M059J (cell line): Measurements from ENCODE around the gene KIF18B. TPM values are rescaled to one million over a fixed set of nuclear protein-coding genes. Genes with fewer than 3 reads are reported as not detected.

ENCODE experiments used
- DNase-seq: peaks from one replicate; pipeline ENCODE4 v3.0.0-alpha.2; 2012; ENCODE audit warnings: low read depth
- total RNA-seq: library from RNA; depleted of rRNA; stranded (reverse); fragments of >200 nt; shearing (Covaris generic); gene quantifications from 2 replicates; pipeline ENCODE4 v1.2.3, GENCODE V29; 2014

KIF18B gene
- total RNA-seq, 1 experiment from 2014 or later = 10.6 TPM

DNA sequence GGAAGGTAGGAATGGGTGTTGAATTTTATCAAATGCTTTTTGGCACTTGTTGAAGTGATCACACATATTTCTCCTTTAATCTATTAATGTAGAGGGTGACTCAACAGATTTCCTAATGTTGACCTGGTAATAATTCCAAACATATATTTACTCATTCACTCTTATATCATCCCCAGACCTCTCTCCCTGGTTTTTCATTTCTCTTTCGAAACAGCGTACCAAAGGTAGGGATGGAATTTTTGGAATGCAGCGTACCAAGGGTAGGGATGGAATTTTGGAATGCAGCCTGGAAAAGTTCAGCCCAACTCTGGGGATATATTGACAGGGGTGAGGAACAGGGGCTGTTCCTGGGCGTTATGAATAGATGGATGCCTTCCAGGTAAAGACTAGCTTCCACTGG lies 7.3 kb downstream of the KIF18B start:
- DNase-seq = peak; percentile 40

DNA sequence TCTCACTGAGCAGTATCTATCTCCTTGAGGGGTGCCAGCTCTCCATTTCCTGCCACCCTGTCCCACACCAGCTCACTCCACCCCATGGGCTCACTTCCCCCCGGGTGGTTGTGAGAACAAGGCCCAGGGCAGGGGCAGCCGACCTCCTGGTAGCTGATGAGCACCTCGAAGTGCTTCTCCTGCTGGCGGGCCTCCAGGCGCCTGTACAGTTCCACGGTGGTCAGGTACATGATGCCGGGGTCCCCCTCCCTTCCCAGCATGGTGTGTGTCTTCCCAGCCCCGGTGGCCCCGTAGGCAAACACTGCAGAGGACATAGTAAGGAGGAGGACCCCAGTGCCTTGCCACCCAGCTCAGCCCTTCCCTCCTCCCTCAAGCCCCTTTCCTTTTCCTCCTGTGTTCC lies 12.5 kb downstream of the KIF18B start:
- no peak for DNase-seq

DNA sequence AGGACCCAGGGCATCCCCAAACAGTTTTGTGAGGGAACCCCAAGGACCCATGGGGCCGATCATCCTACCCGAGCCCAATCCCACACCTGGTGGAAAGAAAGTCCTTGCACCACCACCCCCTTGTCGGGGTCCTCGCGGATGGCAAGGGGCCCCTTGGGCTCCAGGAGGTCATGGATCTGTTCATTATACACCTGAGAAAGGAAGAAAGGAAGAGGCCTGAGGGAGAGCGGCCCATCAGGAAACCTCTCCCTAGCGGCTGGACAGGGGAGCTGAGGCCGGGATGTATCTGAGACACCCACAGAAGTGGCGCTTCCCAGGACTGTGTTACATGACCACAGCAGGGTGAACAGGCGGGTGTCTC lies 12.8 kb downstream of the KIF18B start:
- no peak for DNase-seq

DNA sequence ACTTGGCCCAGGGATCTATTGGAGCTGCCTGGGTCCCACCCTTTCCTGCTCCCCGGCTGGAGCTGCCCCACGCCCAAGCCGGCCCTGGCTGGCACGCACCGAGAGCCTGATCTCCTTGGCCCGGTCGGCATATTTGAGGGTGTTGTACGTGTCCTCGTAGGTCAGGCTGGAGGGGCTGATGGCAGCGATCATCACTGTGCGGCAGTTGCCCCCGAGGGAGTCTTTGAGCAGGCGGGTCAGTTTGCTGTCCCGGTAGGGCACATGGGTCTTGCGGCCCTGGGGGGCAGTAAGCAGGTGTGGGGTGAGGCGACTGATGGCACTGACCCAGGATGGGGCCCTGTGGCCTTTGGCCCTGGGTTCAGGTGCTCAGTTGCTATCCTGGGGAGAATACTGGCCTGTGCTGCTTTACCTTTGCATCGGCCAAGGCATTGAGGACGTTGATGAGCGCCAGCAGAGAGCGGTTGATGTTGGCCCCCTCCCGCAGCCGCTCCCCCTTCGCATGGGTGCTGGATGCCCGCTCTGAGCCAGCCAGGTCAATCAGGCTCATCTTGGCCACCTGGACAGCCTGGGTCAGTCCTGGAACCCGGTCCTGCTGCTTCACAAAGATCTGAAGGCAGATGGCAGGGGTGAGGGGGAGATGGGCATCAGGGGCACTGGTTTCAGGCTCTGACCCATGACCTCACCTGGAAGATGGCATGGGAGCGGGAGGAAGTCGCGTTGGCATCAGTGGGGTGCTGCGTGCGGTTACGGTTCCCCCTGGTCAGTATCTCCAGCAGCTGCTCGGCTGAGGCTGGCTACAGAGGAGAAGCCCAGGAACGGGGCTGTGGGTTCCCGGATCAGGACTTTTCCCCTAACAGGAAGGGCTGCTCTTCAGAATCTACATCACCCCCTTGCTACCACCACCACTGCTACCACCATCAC lies 13.5 kb downstream of the KIF18B start:
- DNase-seq = no peak

DNA sequence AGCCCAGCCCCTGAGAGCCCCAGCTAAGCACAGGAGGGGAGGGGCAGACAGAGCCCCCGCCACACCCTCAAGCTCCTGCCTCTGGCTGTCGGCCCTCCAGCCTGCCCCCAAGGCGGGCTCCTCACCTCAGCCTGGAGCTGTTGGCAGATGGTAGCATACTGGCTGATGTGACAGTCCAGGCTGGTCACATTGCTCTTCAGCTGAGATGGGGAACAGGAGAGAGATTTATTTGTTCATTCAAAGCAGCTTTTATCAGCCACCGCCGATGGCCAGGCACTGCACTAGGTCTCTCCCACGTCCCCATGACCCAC lies 14.8 kb downstream of the KIF18B start:
- no peak for DNase-seq

DNA sequence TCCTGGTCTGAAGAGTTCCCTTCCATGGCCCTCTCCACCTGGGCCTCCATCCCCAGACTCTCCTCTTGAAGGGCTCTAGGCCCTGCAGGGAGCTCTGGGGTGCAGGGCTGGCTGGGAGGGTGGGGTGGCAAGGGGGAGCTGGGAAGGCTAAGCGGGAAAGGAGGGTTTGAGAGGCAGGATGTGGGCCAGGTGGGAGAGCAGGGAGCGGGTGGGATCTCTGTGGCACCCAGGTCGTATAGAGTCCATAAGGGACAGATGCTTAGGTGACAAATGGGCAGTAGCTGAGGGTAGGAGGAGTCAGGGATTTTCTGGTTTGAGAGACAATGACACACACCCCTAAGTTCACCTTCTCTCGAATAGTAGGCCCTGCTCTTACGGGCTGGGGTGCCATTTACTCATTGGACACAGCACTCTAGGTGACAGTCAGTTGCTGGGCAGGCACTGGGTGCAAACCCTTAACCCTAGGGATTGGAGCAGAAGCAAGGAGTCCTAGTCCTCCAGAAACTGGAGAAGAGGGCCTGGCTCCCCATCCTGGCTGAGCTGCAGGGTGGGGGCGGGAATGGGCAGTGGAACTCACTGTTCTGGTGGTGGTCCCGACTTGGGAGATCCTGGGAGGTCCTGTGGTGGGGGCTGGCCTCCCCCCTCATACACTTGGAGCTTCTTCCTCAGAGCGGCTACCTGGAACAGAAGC lies 15.3 kb downstream of the KIF18B start:
- no peak for DNase-seq

DNA sequence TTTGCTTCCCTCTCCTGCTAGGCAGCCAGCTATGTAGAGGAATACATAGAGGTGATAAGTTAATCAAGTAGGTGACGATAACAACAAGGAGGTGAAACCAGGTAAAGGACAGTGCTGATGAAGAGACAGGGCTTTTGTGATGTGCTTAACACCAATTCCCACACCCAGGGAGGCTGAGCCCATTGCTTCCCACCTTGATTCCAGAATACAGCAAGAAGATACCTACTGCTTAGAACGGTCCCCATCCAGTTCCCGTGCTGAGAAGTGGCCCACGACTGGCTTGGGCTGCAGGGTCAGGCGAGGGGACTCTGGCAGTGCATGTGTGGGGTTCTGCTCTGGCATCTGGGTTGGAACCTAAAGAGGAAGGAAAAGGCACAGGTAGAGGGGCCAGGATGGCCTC lies 16.2 kb downstream of the KIF18B start:
- DNase-seq = no peak

DNA sequence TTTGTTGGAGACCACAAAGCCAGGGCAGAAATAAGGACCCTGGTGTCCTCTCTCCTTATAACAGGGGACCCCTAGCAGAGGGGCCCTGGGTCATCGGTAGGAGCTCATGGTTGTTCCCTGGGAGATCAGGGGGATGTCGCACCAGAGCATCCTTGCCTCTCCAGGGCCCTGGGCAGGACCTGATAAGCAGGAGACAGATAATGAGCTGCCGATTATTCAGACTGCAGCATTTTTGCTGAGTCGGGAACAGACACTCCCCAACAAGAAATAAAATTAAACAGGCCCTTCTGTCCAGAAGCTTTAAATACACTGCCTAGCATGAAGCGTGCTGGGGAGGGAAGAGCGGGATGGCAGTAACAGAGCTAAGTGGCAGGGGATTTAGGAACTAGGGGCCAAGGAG lies 16.9 kb downstream of the KIF18B start:
- no peak for DNase-seq

DNA sequence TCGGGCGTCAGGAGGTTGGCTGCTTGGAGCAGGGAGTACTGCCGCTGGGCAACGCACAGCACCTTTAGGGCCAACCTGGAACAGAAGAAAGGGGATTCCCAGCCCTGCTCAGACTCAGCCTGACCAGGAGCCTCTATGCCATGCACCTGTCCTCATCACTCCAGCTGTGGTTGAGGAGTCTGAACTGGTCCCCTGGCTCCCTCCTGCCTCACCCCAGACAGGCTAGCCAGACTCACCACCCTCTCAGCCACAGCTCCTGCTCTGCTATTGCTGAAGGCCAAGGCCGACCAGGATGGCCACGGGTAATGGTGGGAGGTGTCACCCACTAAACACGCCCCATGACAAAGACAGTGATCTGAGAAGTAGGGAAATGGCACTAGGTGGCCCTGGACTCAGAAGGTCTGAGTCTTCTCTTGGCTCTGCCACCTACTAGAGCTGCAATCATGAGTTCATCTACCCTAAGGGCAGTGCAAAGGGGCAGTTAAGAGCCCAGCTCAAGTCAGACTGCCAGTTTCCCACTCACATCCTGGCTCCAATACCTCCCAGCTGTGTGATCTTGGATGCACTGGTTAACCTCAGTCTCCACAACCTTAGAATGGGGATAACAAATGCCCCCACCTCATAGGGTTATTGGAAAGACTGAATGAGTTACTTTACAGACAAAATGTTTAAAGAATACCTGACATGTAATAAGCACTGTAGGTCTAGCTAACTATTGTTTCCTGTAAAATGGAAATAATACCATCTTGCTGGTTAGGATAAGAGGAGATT lies 18.4 kb downstream of the KIF18B start:
- DNase-seq = no peak

DNA sequence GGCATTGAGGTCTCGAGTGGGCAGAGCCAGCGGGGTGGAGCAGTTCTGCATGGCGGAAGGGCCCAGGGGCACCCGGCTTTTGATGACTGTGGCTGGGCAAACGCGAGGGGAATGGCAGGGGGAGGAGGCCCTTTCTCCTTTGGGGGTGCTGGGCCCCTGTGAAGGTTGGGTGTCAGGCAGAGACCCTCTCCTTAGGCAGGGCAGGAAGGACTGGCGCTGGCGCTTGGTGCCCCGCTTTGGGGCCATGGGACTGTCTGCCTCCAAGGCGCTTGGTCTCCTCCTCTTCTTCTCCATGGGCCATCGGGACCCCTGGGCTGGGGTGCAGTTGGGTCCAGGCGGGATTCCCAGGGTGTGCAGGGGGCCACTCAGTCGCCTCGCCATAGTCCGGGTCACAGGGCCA lies 19.4 kb downstream of the KIF18B start:
- DNase-seq = no peak

DNA sequence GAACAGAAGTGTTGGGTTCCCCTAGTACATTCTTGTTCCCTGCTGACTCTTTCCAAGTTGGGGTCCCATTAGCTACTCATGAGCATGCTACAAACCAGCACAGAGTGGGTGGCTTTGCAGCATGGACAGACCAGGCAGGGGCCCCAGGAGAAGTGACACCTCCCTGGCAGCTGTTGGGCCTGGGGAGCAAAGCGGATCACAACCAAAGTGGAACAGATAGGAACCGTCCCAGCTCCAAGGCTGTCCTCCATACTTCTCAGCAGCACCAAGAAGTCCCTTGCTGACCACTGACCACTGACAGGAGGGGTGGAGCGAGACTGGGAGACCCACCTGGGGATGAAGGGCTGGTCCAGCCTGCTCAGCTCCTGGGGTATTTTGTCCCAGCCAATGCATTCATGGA lies 19.9 kb downstream of the KIF18B start:
- DNase-seq = no peak

DNA sequence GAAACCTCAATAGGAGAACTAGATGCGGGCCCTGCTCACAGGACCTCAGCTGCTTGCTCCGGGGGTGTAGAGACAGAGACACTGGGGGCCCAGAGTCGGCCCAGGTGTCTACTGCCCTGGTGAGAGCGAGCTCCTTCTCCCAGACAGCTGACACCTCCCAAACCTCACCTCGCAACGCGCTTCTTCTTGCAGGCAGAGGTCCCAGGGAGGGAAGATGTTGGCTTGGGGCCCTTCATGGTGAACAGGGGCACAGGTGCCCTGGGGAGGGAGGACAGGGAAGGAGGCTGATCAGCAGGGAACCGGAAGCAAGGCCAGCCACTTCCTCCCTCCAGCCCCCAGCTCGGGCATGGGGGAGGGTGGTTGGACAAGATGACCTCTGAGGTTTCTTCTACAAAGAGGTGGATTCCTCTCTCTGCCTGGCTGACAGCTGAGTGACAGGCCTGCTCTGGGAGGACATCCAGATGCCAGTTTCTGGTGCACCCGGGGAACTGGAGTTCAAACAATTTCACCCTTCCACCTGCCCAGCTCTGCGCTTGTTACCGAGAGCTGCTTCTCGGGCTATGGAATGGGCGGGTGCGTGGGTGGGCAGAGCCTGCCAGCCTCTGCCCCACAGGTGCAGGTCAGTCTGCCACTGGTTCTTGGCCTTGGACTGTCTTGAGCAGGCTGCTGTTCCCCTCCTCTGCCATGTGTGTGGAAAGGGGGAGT lies 20.6 kb downstream of the KIF18B start:
- DNase-seq = no peak

DNA sequence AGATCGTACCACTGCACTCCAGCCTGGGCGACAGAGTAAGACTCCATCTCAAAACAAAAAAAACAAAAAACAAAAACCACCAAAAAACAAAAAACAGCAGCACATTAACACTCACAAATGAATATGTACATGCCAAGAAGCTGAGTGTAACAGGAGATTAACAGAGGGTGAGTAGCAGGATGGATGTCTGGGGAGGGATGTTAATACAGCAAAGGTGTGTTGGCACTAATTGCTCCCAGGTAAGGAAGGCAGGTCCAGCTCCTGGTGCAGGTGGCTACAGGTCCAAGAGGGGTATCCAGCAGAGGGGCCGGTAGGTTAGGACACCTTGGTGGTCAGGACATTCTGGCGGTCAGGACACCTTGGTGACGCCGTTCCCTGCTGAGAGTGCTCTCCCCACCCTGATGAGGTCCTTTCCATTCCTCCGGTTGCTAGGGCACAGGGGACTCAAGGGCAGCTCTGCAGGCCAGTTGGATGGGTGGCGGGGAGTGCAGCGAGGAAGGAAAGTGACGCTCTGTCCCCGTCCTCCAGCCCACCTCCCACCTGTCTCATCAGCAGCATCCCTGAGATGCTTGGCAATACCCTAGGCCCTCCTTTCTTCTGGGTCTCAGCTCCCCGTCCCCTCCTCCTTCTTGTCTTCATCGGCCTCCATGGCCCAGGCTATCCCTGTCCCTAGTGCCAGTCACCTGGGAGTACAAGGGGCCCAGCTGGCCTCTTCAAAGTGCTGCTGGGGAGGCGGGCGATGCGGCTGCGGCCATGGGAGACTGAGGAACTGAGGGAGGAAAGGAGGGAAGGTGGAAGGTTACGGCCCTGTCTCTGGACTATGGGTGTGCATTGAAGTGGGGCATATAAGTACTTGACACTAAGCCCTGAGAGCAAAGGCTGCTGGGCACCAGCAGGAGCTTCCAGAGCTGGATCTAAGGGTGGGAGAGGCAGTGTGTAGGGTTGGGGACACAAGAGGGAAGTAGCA lies 21.6 kb downstream of the KIF18B start:
- DNase-seq = no peak

DNA sequence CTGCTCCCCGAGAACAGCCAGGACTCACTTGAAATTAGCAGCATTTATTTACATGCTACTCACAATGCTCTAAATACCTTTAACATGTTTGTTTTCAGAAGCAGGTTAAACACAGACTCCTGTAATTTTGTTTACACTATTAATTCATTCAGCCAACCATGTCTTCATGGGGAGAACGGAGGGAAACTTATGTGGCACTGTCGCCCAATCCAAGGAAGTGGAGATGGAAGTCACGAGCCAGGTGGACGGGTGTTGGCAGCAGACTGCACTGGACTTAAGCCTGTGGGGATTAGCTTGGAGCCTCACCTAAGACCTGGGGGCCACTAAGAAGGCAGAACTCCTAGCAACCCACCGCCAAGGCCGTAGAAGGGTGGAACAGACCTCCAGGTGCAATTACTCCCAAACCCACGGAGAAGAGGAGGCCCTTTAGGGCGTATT lies 23.4 kb downstream of the KIF18B start:
- no peak for DNase-seq

DNA sequence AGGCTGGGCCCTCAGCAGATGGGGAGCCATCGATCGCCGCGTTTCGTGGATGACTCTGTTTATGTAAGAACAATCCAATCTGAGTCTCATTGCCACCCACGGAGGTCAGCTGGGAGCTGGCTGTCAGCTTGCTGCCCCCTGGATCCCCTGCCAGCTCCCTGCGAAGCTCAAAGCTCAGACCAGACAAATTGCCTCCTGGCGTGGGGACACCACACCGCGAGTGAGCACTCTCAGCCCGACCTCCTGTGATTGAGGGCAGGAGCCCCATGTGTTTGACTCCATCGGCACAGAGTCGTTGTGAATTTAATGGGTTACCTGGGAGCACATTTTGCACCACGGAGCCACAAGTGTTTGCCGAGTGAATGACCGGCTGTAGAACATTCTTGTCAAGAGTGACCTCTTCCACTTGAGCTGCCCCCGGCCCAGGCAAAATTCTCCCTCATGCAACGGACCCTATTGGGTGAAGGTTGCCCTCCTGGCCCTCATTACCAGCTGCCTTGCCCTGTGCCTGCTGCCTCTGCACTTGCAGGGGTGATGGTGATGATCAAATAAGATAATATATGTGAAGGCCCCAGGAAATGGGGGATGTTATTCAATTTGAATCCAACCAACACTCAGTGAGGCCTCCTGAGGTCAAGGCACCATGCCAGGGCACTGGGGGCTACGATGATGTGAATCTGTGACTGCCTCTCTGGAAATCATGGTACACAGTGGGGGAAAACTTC lies 24.7 kb downstream of the KIF18B start:
- no peak for DNase-seq

DNA sequence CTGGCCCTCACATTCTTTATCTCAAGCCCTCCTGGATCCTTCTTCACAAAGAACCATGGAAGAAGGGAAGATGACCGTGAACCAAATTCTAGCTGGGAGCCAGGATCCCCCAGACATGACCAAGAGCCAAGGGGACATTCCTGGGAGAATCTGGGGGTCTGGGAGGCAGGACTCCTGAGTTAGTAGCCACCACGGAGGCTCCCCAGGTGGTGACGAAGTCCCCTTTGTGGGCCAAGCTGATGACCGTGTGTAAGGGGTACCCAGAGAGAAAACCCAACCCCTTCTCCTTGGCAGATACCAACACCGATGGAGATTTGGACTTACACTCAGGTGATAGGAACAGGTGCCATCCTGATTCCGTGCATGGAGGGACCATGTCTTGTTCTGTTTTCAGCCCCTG lies 25.4 kb downstream of the KIF18B start:
- no peak for DNase-seq

DNA sequence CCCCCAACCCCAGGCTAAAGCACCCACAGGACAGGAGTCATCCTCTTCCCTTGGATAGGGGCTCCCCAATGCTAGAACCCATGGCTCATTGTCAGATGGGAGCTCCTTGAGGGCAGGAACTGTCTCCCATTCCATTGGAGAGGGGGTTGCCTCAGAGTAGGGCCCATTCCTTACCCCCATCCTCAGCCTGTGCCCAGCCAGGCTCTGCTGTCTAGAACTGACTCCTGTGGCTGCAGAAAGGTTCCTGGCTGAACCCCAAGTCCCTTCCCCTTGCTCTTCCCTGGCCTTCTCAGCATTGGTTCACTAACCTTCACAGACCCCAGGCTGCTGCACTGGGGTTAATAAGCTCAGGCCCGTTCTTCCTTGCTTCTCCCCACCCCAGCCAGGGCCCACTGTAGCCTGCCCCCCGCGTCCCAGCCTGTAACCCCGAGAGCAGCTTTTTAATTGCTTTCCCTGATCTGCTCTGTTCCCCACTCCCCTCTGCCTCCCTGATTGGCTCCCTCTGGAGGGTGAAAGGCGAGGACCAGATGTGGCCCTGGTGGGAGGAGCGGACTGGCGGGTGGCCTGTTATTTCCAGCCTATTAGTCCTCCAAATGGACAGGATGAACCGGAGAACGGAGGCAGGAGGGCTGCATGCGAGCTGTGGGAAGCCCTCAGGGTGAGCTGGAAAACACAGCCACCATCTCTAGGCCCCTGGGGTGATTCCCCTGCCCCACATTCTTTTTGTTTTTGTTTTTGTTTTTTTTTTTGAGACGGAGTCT lies 26.3 kb downstream of the KIF18B start:
- no peak for DNase-seq

DNA sequence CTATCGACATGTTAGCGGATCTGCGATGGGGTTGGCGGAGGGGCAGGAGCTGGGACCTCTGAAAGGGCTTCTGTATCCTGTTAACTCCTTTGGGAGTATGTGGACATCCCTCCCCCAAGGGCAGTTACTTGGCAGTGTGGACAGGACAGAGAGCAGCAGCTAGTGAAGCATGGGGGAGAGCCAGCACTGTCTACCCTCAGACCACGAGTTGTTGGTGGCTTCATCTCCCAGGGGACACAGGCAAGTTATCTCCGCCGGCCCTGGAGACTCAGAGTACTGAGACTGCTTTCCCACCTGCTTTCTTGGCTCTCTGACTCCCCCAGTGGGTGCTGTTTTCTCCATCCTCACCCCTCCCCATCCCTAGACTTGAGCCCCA lies 27.0 kb downstream of the KIF18B start:
- DNase-seq = no peak

DNA sequence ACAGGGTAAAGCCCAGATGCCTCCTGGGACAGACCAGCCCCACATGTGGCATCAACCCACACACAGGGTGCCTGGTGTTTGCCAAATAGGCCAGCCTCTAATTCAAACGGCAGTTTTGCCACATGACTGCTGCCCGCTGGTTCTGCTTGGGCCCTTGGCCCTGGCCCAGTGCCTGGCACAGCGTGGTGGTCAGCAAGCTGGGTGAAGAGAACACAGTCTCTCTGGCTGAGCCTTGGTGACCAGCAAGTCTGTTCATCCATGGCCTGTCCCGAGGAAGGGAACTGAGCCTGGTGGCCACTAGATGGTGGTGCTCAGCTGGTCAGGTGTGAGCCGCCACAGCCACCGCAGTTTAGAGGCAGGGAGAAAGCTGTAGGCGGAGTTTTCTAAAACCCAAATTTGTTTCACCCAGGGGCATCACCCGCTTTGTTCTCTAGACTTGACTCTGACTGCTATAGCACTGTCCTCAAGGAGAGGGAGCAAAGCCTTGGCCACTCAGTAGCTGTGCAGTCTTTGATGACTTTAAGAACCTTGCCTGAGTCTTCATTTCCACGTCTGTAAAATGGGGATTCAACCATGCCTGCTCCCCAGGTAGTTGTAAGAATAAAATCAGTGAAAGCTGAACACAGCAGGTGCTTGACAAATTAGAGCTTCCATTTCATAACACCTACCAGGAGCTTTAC lies 27.5 kb downstream of the KIF18B start:
- DNase-seq = peak; percentile 78
